NCI-H345 (cell line): ENCODE results near the gene CCDC85A.

ENCODE experiments used
- DNase-seq: peaks from one replicate; lab custom pipeline; 2025; lab: John Stamatoyannopoulos, UW

CCDC85A gene

DNA sequence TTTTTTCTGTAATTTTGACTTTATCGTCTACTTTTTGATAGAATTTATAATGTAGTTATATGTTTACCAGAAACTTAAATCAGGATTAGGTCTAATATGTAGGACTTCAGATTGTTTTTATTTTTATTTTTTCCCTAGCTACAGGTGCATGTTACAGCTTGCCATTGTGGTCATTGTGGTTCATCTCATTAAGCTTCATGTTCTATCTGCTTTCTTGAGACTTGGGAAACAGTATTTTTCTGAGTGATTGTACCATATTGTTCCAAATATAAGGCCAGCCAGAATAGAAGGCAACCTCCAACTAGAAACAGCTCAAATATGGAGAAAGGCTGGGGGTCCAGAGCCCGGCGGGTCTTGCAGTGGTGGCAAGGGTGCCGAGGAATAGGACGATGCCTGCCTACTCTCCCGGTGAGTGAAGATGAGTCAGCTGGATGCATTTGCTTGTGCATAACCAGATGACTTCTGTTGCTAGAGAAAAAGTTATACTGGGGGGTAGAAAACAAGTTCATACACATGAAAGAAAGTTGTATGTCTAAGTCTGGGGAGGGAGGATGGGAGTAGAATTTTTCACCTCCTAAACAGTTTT is 188.4 kb downstream of the CCDC85A start:
- no peak for DNase-seq

DNA sequence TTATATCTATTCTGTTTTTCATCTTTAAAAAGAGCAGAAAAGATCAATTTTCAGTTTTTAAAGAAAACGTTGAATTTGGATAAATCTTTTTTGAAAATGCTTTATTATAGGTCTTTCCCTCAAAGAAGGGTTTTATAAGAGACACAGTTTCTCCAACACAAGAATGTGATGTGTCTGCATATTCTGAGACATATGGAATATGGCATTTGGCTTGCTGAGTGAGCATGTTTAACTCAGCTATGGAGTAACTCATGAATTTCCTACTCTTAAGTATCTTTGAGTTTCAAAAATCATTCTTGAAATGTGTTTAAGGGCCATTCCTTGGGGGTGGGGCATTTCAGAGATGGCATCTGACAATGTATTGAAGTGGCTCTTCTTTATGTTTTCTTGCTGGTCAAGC is 191.5 kb downstream of the CCDC85A start:
- DNase-seq: no peak

DNA sequence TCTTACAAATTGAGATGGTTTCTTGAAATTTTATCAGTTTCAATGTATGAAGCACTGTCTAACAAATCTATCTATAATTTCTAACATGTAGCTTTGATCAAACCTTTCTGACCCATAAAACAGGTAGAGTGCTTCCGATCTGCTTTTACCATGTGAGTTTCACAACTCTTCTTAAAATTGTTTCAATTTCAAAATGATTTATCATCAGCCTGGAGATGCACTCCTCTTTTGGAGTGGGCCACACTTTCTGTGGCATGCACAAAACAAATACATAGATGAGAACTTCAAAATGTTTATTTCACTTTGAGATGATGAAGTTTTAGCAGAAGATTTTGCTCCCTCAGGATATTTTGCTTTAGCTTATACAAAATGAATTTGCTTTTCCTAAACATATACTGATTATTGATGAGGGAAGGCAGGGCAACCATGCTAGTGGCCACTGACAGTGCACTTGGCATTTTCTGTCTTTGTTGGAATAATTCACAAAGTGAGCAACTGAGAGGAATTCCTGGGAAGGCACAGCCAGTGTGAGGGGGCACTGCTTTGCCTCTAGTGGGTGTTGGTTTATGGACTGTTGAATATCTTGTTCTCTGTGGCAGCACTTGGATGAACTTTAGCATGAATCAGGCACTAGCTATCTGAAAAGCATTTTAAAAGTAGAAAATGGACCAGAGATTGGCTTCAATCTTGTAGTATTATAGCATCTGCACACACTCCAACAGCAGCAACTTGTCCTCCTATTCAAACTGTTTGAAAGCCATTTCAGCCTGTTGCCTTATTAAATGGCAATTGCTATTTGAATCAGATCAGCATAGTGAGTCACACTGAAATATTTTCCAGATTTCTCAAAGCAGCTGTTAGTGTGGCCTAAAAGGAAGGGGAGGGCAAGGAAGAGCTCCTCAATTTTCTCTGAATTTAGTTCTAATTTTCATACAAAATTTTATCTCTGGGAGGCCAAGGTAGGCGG is 193.2 kb downstream of the CCDC85A start:
- no peak for DNase-seq

DNA sequence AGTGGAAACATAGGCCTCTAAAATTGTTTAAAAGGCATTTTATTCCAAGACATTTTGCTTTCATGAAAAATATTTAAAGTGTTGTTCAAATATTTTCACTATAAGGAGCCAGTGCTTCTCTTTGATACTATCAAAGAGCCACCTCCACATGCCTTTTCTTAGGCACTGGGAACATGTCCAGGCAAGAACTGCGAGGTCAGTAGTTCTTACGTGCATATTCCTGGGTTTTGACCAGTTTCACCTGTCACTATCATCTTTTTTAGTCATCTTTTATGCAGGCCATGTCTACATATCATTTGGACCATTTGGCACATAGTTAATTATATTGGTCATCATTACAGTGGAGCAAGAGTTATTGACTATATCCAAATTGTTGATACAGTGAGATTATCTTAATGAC is 195.3 kb downstream of the CCDC85A start:
- DNase-seq: no peak

DNA sequence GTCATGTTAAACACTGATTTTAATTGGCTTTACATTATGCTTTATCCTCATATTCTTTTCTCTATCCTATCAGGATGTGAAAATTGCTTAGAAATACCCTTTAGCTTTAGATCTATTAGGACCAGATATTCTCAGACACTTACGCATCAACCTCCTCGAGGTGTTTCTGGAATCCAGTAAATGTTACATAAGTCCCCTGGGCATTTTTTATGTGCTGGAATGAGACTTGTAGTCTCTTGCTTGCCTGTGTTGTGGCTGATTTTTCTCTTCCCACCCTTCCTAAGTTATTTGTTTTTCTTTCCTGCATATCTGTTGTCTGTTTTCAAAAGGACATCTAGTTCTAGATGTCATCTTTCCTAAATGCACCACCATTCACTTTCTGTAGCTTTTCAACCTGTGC is 197.1 kb downstream of the CCDC85A start:
- DNase-seq: no peak

DNA sequence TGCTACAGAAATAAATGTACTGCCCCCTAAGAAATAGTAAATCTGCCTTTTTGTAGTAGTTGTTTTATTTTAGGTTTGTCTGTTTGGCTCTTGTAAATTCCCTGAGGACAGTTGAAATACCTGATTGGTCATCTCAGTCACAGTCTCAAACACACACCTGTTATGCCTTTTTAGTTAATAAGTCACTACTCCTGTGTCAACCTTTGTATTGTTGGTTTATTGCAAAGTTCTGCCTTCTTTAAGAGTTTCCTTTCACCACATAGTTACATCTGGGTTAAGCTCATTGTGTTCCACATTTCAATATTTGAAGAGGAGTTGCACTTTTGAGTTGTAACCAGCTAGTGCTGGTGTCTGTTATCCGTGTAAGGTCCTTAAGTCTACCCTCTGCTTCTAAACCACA is 198.7 kb downstream of the CCDC85A start:
- DNase-seq: no peak

DNA sequence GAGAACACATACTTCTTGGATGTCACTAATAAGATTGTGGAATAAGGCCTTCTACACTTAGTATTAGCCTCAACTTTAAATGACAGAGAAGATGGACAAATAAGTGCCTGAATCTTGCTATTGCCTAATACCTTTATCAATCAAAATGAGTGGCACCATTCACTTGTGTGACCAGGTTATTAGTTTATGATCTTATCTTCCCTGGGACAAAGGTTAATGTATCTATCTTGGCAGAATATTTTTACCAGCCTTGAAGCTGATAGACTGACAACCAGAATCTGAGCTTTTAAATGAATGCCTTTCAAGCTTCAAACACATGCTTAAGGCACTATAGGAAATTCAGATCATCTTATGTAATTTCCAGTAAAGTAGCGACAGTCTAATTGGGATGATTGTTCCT is 202.9 kb downstream of the CCDC85A start:
- DNase-seq: no peak

DNA sequence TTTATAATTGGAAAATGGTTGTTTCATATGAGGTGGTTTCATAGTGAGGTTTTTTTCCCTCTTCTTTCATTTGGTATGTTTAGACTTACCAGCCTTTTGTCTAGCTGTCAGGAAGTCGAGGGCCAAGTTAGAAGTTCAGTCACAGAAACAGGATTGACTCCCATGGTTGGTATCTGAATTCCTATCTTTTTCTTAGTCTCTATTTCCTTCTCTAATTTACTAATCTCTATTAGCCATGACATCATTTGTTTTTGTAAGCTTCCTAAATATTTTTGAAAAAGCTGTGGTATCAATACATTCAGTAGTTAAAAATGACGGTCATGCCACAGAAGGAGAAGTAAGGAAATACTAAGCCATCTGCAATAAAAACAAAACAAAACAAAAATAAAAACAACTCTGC is 206.9 kb downstream of the CCDC85A start:
- no peak for DNase-seq

DNA sequence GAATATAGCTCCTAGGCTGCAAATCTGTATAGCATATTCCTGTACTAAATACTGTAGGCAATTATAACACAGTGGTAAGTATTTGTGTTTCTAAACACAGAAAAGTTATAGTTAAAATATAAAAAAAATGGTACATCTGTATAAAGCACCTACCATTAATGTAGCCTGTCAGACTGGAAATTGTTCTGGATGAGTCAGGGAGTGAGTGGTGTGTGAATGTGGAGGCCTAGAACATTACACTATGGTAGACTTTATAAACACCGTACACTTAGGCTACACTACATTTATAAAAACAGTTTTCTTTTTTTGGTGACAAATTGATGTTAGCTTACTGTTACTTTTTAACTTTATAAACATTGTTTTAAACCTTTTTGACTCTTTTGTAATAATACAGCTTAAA is 226.3 kb downstream of the CCDC85A start:
- DNase-seq: no peak

DNA sequence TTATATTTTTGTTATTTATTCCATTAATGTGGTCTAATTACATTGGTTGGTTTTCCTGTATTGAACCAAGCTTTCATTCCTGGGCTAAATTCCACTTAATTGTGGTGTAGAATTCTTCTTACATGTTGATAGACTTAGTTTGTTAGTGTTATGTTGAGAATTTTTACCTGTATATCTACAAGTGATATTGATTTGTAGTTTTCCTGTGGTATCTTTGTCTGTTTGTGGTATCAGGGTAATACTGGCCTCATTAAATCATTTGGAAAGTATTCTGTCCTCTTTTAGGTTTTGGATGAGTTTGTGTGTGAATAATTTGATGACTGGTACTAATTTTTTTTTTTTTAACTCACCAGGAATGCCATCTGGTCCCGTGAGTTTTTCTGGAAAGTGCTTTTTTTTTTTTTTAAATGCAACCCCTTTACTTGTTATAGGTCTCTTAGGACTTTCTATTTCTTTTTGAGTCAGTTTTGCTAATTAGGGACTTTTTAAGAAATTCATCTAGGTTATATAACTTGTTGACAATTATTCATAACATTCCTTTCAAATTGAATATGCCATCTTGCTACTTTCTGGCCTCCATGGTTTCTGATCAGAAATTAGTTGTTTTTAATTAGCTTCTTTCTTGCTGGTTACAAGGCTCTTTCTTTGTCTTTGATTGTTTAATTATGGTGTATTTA is 232.8 kb downstream of the CCDC85A start:
- DNase-seq: no peak
